LNCAP (cell line): ENCODE measurements around the gene GOLPH3.

Experiments used
- TF ChIP-seq, protein P1 (sequence below): fragments of 450-650 bp; IDR thresholded peaks from 2 replicates; pipeline ENCODE4 v1.5.1; 2017; ENCODE audit warnings: mild to moderate bottlenecking

The GOLPH3 gene

DNA sequence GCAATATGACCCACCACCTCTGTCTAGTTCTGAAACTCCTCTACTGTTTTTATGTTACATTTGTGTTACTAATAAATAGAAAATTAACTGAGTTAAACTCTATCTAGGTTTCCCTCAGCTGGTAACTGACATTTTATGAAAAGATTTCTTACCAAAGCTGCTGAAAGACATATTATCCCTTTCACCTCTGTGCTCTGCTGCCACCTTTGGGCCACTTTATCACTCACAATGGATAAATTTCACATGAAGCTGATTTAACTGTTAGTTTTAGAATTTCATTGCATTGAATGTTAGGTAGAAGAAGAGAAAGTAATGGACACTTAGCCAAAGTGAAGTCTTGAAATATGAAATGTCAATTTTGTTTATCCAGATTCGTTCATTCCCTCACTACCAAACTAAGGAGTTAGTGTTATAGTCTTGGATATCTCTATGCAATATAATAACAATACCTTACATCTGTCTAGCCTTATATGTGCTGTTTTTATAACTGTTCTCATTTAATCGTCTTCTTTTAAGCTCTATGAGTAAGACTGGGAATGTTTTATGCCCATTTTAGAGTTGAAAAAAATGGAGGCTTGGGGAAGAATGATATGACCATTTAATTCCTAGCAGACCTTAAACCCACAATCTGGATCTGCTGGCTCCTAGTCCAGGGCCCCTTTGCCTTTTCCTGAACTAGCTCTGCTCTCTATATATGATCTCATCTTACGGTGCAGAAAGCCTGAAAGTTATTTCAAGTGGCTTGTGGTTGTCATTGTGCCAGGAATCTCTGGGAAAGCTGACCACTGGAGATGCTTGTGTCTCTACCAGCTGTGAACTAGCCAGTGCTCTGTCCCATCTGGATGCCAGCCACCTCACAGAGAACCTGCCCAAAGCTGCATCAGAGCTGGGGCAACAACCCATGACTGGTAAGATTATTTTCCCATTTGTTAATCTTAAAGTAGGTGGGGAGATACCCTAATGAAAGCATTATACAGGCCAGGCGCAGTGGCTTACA, 97.1 kb downstream of the GOLPH3 start:
- TF ChIP-seq, protein P1, sequence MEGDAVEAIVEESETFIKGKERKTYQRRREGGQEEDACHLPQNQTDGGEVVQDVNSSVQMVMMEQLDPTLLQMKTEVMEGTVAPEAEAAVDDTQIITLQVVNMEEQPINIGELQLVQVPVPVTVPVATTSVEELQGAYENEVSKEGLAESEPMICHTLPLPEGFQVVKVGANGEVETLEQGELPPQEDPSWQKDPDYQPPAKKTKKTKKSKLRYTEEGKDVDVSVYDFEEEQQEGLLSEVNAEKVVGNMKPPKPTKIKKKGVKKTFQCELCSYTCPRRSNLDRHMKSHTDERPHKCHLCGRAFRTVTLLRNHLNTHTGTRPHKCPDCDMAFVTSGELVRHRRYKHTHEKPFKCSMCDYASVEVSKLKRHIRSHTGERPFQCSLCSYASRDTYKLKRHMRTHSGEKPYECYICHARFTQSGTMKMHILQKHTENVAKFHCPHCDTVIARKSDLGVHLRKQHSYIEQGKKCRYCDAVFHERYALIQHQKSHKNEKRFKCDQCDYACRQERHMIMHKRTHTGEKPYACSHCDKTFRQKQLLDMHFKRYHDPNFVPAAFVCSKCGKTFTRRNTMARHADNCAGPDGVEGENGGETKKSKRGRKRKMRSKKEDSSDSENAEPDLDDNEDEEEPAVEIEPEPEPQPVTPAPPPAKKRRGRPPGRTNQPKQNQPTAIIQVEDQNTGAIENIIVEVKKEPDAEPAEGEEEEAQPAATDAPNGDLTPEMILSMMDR, result peak; percentile 88
